K562 (cell line): ENCODE data around the gene MBD5. TPM values are rescaled to one million over a fixed set of nuclear protein-coding genes. Genes with fewer than 3 reads are reported as not detected.

Experiments used
- ATAC-seq: fragments of 200-7000 bp; cut with Tn5 transposase; 3 replicates; pipeline ENCODE4 v1.9.1; 2020; ENCODE audit warnings: moderate library complexity
- BruUV-seq: library from RNA; stranded (reverse); fragments of 400-500 nt; replicated peaks from 2 replicates; lab custom pipeline; 2021; lab: Mats Ljungman, UMichigan
- CTCF ChIA-PET: fragments of 300-600 bp; formaldehyde crosslinking; extraction: SDS; loops from one replicate; lab custom pipeline; 2021; ENCODE audit warnings: low intra/inter-chr PET ratio; lab: Yijun Ruan, JAX
- POLR2A ChIA-PET: fragments of 300-600, 350-650 bp; sonication (Branson Sonifier 250); formaldehyde crosslinking; extraction: SDS; loops from one replicate; lab custom pipeline; 2021; ENCODE audit warnings: antibody characterized with exemption, inconsistent platforms; lab: Yijun Ruan, JAX
- DNase-seq, 4 experiments: peaks; one replicate each; pipeline versions ENCODE4 v3.0.0 to v3.0.0-alpha.2; 2011 to 2018; ENCODE audit warnings: low spot score in 3 of 4, mixed read lengths in 3 of 4; ENCODE audit errors: extremely low read depth in 1 of 4
- FAIRE-seq: peaks from 2 replicates; lab custom pipeline; 2011; peaks lifted over from hg19 to GRCh38; lab: Jason Lieb, UNC
- H2AFZ ChIP-seq: 2 replicates; pipeline ENCODE4 v1.6.0; 2011; ENCODE audit warnings: low read depth, low read length, control low read depth, inconsistent platforms
- H3K27ac ChIP-seq: fragments of 200-600 bp; 3 replicates; pipeline ENCODE4 v1.8.0; 2011; ENCODE audit warnings: low read depth, mild to moderate bottlenecking, control low read depth, inconsistent platforms, low read length, moderate library complexity, mixed read lengths; ENCODE audit errors: extremely low read depth
- H3K27me3 ChIP-seq, 2 experiments: fragments of 300-600 bp in 1 of 2; 2 replicates in 1 of 2; 3 replicates in 1 of 2; pipeline versions ENCODE4 v1.6.0 to v1.8.0; 2011; ENCODE audit warnings: inconsistent platforms in 2 of 2, low read length in 2 of 2, mild to moderate bottlenecking in 1 of 2, mixed read lengths in 1 of 2, moderate library complexity in 1 of 2; ENCODE audit not compliant: control insufficient read depth in 2 of 2, insufficient read depth in 2 of 2
- H3K36me3 ChIP-seq: fragments of 300-600 bp; 3 replicates; pipeline ENCODE4 v1.8.0; 2011; ENCODE audit warnings: mild to moderate bottlenecking, low read length, inconsistent platforms; ENCODE audit not compliant: control insufficient read depth, insufficient read depth
- H3K4me1 ChIP-seq, 2 experiments: fragments of 200-600 bp in 1 of 2; replicated peaks in 1 of 2; 2 replicates in 1 of 2; 3 replicates in 1 of 2; pipeline versions ENCODE4 v1.5.1 to v1.8.0; 2011; ENCODE audit warnings: inconsistent platforms in 2 of 2, low read length in 2 of 2, mild to moderate bottlenecking in 1 of 2, mixed read lengths in 1 of 2, moderate library complexity in 1 of 2; ENCODE audit not compliant: control insufficient read depth in 2 of 2, insufficient read depth in 2 of 2
- H3K4me2 ChIP-seq: 2 replicates; pipeline ENCODE4 v1.6.1; 2011; ENCODE audit warnings: low read length, control low read depth, inconsistent platforms, mixed read lengths; ENCODE audit not compliant: insufficient read depth
- H3K4me3 ChIP-seq: fragments of 200-600 bp; sonication (generic), shearing (Covaris generic); 2 replicates; pipeline ENCODE4 v1.5.1; 2016; ENCODE audit warnings: control low read depth, inconsistent platforms
- H3K79me2 ChIP-seq: fragments of 200-600 bp; 3 replicates; pipeline ENCODE4 v1.8.0; 2011; ENCODE audit warnings: low read length, inconsistent platforms; ENCODE audit not compliant: control insufficient read depth, insufficient read depth
- H3K9ac ChIP-seq, 2 experiments: 2 replicates each; pipeline versions ENCODE4 v1.6.0 to v1.6.1; 2011; ENCODE audit warnings: low read depth in 2 of 2, low read length in 2 of 2, control low read depth in 1 of 2, inconsistent platforms in 1 of 2, mild to moderate bottlenecking in 1 of 2, mixed read lengths in 1 of 2; ENCODE audit not compliant: insufficient read depth in 1 of 2
- H3K9me1 ChIP-seq: one replicate; pipeline ENCODE4 v1.6.0; 2011; ENCODE audit warnings: inconsistent platforms, mild to moderate bottlenecking, low read length, moderate library complexity; ENCODE audit not compliant: control insufficient read depth, insufficient read depth
- H3K9me3 ChIP-seq: replicated peaks from 2 replicates; pipeline ENCODE4 v1.5.1; 2011; ENCODE audit warnings: low read depth, low read length, inconsistent platforms; ENCODE audit not compliant: control insufficient read depth, insufficient read depth
- H4K20me1 ChIP-seq: replicated peaks from 2 replicates; pipeline ENCODE4 v1.6.1; 2011; ENCODE audit warnings: low read length, inconsistent platforms, mixed read lengths; ENCODE audit not compliant: control insufficient read depth, insufficient read depth
- CHD7 ChIP-seq: fragments of 200-600 bp; sonication (generic); IDR thresholded peaks from one replicate; pipeline ENCODE4 v1.6.1; 2012; ENCODE audit warnings: mild to moderate bottlenecking, low read depth, low read length, inconsistent platforms
- KLF6 ChIP-seq: fragments of 250-450 bp; sonication (Bioruptor Pico); IDR thresholded peaks from 2 replicates; pipeline ENCODE4 v1.4.0; 2020; ENCODE audit warnings: mild to moderate bottlenecking, moderate library complexity, borderline replicate concordance
- MXD1 ChIP-seq: fragments of 250-450 bp; sonication (Bioruptor Pico); IDR thresholded peaks from 2 replicates; pipeline ENCODE4 v1.8.0; 2021; ENCODE audit warnings: borderline replicate concordance, mild to moderate bottlenecking, moderate library complexity; ENCODE audit not compliant: poor library complexity, severe bottlenecking
- NCOA1 ChIP-seq: fragments of 450-650 bp; IDR thresholded peaks from 2 replicates; pipeline ENCODE4 v1.6.1; 2016; ENCODE audit warnings: low read depth
- NFE2 ChIP-seq: IDR thresholded peaks from 2 replicates; pipeline ENCODE4 v1.6.1; 2014; ENCODE audit warnings: antibody characterized with exemption, low read depth
- NFE2L1 ChIP-seq: fragments of 450-650 bp; IDR thresholded peaks from 2 replicates; pipeline ENCODE4 v1.6.1; 2016; ENCODE audit warnings: missing genetic modification characterization, low read depth, mild to moderate bottlenecking, missing compliant biosample characterization, moderate library complexity, borderline replicate concordance
- POLR2B ChIP-seq: fragments of 450-650 bp; IDR thresholded peaks from 2 replicates; pipeline ENCODE4 v1.6.1; 2018; ENCODE audit warnings: low read depth; ENCODE audit not compliant: partially characterized antibody
- RAD51 ChIP-seq: fragments of 450-650 bp; IDR thresholded peaks from 2 replicates; pipeline ENCODE4 v1.7.1; 2016; ENCODE audit warnings: low read depth, mild to moderate bottlenecking, borderline replicate concordance
- ZBTB8A ChIP-seq: fragments of 450-650 bp; IDR thresholded peaks from 2 replicates; pipeline ENCODE4 v1.6.1; 2018; ENCODE audit warnings: mild to moderate bottlenecking, moderate library complexity; ENCODE audit not compliant: partially characterized antibody
- ZNF507 ChIP-seq: conservative IDR thresholded peaks from 2 replicates; pipeline ENCODE4 v1.6.1; 2017; ENCODE audit warnings: missing genetic modification characterization, missing compliant biosample characterization
- WGBS: fragments of 100-300 bp; shearing (Covaris generic); methylation state at CpG from one replicate; pipeline ENCODE4 v1.1.6; 2016; ENCODE audit warnings: low coverage, mixed read lengths; ENCODE audit not compliant: insufficient coverage; ENCODE audit errors: missing lambda C conversion rate; 5-methylcytosine and 5-hydroxymethylcytosine counted together
- in situ Hi-C: fragments of 300-500 bp; cut with MboI; formaldehyde crosslinking; loops from 4 replicates; pipeline ENCODE4 v1.15.0; 2018; ENCODE audit warnings: inconsistent platforms, mixed read lengths
- intact Hi-C: fragments of 100-400 bp; cut with micrococcal nuclease; formaldehyde crosslinking; loops from 2 replicates; pipeline ENCODE4 v1.14.2; 2022
- polyA plus RNA-seq, 8 experiments: library from polyadenylated mRNA; depleted of rRNA in 4 of 8; stranded (reverse) in 5 of 8; unstranded in 3 of 8; fragments of >200 nt; fragmentation: Nextera tagmentation in 2 of 8; fragmentation: Illumina TruSeq in 1 of 8; extraction: Ambion mirVana in 2 of 8; extraction: Trizol in 1 of 8; gene quantifications; 2 replicates each; pipeline versions ENCODE4 v1.2.1 to v1.2.3, GENCODE V29; 2011 to 2014; ENCODE audit warnings: inconsistent platforms in 1 of 8, missing spikeins in 1 of 8
- total RNA-seq, 7 experiments: library from RNA; depleted of rRNA in 6 of 7; stranded (reverse); fragments of >200 nt in 6 of 7; fragmentation: Illumina TruSeq in 2 of 7; extraction: Trizol in 2 of 7; gene quantifications; 2 replicates each; pipeline versions ENCODE4 v1.2.1 to v1.2.3, GENCODE V29; 2011 to 2021; ENCODE audit warnings: low replicate concordance in 1 of 7

The MBD5 gene
- total and polyA plus RNA-seq, 9 of the 15 experiments (the other 6 are each of a cell fraction or from before 2014, with no cell fraction given) = 3.4 to 14.5 (median 9.0) TPM

- no peaks in the 10 kb centered on the region for H3K79me2 ChIP-seq
- BruUV-seq = no TSS peak
- CTCF ChIA-PET = no interaction called here
- TF ChIP-seq NFE2 (peak; percentile 56), ZBTB8A (no peak), NFE2L1 (tag) (peak; percentile 48; the same call in 1 of the 2 replicates), MXD1 (CRISPR knock-in tag) (no peak), KLF6 (no peak), NCOA1 (no peak), POLR2B (no peak), ZNF507 (tag) (no peak), RAD51 (no peak), CHD7 (no peak)
These were observed 238.8 kb downstream of the MBD5 start for GRCh38 chr2:148259674-148260073.

More at GRCh38 chr2:148259674-148260073, 238.8 kb downstream of the MBD5 start:
- Histone ChIP-seq H3K4me1 (no peaks in the 10 kb centered on the region), H3K9me1 (no peaks in the 10 kb centered on the region), H2AFZ (no peak overlapping the region), H3K27me3 (no peaks in the 10 kb centered on the region), H3K9ac (no peak overlapping the region), H3K4me3 (no peak overlapping the region), H3K4me2 (no peak overlapping the region), H3K27ac (no peak overlapping the region), H3K36me3 (no peaks in the 10 kb centered on the region), H3K9me3 (no peaks in the 10 kb centered on the region; the same call in 1 of the 2 replicates), H4K20me1 (no peaks in the 10 kb centered on the region)
- 0 out of 3 replicates have a peak, but pooled peaks have one; percentile 38 for ATAC-seq
- intact Hi-C loops (no loop called here), in situ Hi-C loops (no loop called here)
- DNase-seq = peak in 3 of 4 experiments; percentile 12 to 15 (median 15)
- POLR2A ChIA-PET = no interaction called here
- FAIRE-seq = no peak
- 14% methylated on average over 6 of the region's 6 CpGs for WGBS
